B cell (primary cell): Measurements from ENCODE around the gene EHBP1. TPM values are rescaled to one million over a fixed set of nuclear protein-coding genes. Genes with fewer than 3 reads are reported as not detected.
A peak's percentile ranks its signal among the peaks of the same experiment; 100 is the strongest.

Experiments
- ATAC-seq: fragments of 200-7000 bp; cut with Tn5 transposase; one replicate; pipeline ENCODE4 v1.10.0; 2021; ENCODE audit warnings: low read depth, mild to moderate bottlenecking, moderate number of reproducible peaks, moderate library complexity
- CTCF ChIA-PET: fragments of 350-600 bp; sonication (Branson Sonifier 250); formaldehyde crosslinking; loops from one replicate; lab custom pipeline; 2021; ENCODE audit warnings: antibody characterized with exemption, inconsistent platforms; lab: Charles Lee
- POLR2A ChIA-PET: fragments of 350-600 bp; sonication (Branson Sonifier 250); formaldehyde crosslinking; loops from one replicate; lab custom pipeline; 2021; ENCODE audit warnings: antibody characterized with exemption; lab: Charles Lee
- DNase-seq: peaks from one replicate; pipeline ENCODE4 v3.0.0; 2013
- H2AFZ ChIP-seq: 2 replicates; pipeline ENCODE4 v1.6.1; 2012; ENCODE audit warnings: mild to moderate bottlenecking, low read depth, low read length; ENCODE audit not compliant: insufficient read depth, poor library complexity, severe bottlenecking
- H3K27ac ChIP-seq, 2 donors: 1 replicate in 1 of 2; 2 replicates in 1 of 2; pipeline ENCODE4 v1.5.1; 2012 to 2013; ENCODE audit warnings: low read length in 2 of 2, mild to moderate bottlenecking in 2 of 2, moderate library complexity in 1 of 2
- H3K27me3 ChIP-seq, 4 experiments: fragments of 200-600 bp in 1 of 4; sonication (generic) in 1 of 4; replicated peaks in 1 of 4; 1 replicate in 2 of 4; 2 replicates in 2 of 4; pipeline versions ENCODE4 v1.6.1 to v1.7.0; 2013 to 2016; ENCODE audit warnings: low read length in 3 of 4, mild to moderate bottlenecking in 2 of 4, mixed read lengths in 1 of 4, moderate library complexity in 1 of 4; ENCODE audit not compliant: insufficient read depth in 4 of 4, control insufficient read depth in 3 of 4; ENCODE audit errors: control extremely low read depth in 1 of 4
- H3K36me3 ChIP-seq, 2 experiments: replicated peaks in 1 of 2; 1 replicate in 1 of 2; 2 replicates in 1 of 2; pipeline versions ENCODE4 v1.6.1 to v1.7.1; 2013; ENCODE audit warnings: low read length in 1 of 2; ENCODE audit not compliant: insufficient read depth in 2 of 2, control insufficient read depth in 1 of 2; ENCODE audit errors: control extremely low read depth in 1 of 2, extremely low read depth in 1 of 2
- H3K4me1 ChIP-seq, 2 donors: fragments of 200-600 bp in 1 of 2; sonication (generic) in 1 of 2; 1 replicate in 1 of 2; 2 replicates in 1 of 2; pipeline versions ENCODE4 v1.5.1 to v1.6.1; 2013 to 2017; ENCODE audit warnings: low read length in 2 of 2; ENCODE audit not compliant: control insufficient read depth in 2 of 2, insufficient read depth in 2 of 2
- H3K4me2 ChIP-seq: replicated peaks from 2 replicates; pipeline ENCODE3; 2012; ENCODE audit warnings: mild to moderate bottlenecking, low read depth, low read length; ENCODE audit not compliant: poor library complexity, severe bottlenecking
- H3K4me3 ChIP-seq, 5 experiments: fragments of 200-600 bp in 1 of 5; sonication (generic) in 1 of 5; 1 replicate in 3 of 5; 2 replicates in 2 of 5; pipeline versions ENCODE4 v1.5.1 to v1.7.0; 2011 to 2016; ENCODE audit warnings: low read length in 4 of 5, mild to moderate bottlenecking in 4 of 5, low read depth in 2 of 5, control low read depth in 1 of 5, moderate library complexity in 1 of 5; ENCODE audit not compliant: insufficient read depth in 1 of 5; ENCODE audit errors: control extremely low read depth in 1 of 5, extremely low read depth in 1 of 5
- H3K79me2 ChIP-seq: fragments of 200-600 bp; sonication (generic); one replicate; pipeline ENCODE4 v1.6.0; 2016; ENCODE audit warnings: low read length; ENCODE audit not compliant: control insufficient read depth, insufficient read depth
- H3K9ac ChIP-seq: fragments of 200-600 bp; sonication (generic); 2 replicates; pipeline ENCODE4 v1.6.1; 2017; ENCODE audit warnings: mild to moderate bottlenecking, low read length, moderate library complexity
- H3K9me3 ChIP-seq, 3 donors: one replicate each; pipeline versions ENCODE4 v1.6.1 to v1.7.1; 2013; ENCODE audit warnings: low read length in 2 of 3; ENCODE audit not compliant: control insufficient read depth in 2 of 3, insufficient read depth in 1 of 3; ENCODE audit errors: control extremely low read depth in 1 of 3
- H4K20me1 ChIP-seq: 2 replicates; pipeline ENCODE4 v1.6.0; 2012; ENCODE audit warnings: mild to moderate bottlenecking, low read length; ENCODE audit not compliant: insufficient read depth, control insufficient read depth, poor library complexity, severe bottlenecking
- H3K27ac Mint-ChIP-seq: one replicate; pipeline ENCODE4 v1.8.0; 2021; ENCODE audit warnings: mixed read lengths
- H3K27me3 Mint-ChIP-seq: one replicate; pipeline ENCODE4 v1.8.0; 2021; ENCODE audit warnings: mixed read lengths
- H3K4me1 Mint-ChIP-seq: one replicate; pipeline ENCODE4 v1.8.0; 2021; ENCODE audit warnings: mixed read lengths
- H3K4me3 Mint-ChIP-seq: one replicate; pipeline ENCODE4 v1.8.0; 2021; ENCODE audit warnings: mixed read lengths
- H3K9me3 Mint-ChIP-seq: one replicate; pipeline ENCODE4 v1.8.0; 2022; ENCODE audit warnings: mixed read lengths; ENCODE audit not compliant: insufficient read depth
- CTCF ChIP-seq: fragments of 200-600 bp; IDR thresholded peaks from one replicate; pipeline ENCODE4 v1.8.0; 2022; ENCODE audit warnings: antibody characterized with exemption, mild to moderate bottlenecking
- EZH2 ChIP-seq: IDR thresholded peaks from 2 replicates; pipeline ENCODE4 v1.6.1; 2012; ENCODE audit warnings: borderline replicate concordance, low read depth, mild to moderate bottlenecking, moderate library complexity, low read length; ENCODE audit not compliant: insufficient read depth, poor library complexity, severe bottlenecking
- WGBS: methylation state at CpG from one replicate; pipeline ENCODE4 v1.1.5; 2013; ENCODE audit warnings: missing lambda C conversion rate; ENCODE audit not compliant: insufficient coverage; 5-methylcytosine and 5-hydroxymethylcytosine counted together
- intact Hi-C: fragments of 100-400 bp; cut with micrococcal nuclease; formaldehyde crosslinking; loops from one replicate; pipeline ENCODE4 v1.10.0; 2022
- polyA plus RNA-seq: library from polyadenylated mRNA; depleted of rRNA; stranded (reverse); fragments of >200 nt; gene quantifications from 2 replicates; pipeline ENCODE4 v1.2.3, GENCODE V29; 2012
- total RNA-seq, 2 donors: library from RNA; stranded (reverse); fragments of 120-200 nt in 1 of 2; gene quantifications; 1 replicate in 1 of 2; 2 replicates in 1 of 2; pipeline versions ENCODE4 v1.2.3 to v1.2.4, GENCODE V29; 2013 to 2022

The EHBP1 gene
- total and polyA plus RNA-seq, 2 donors (not counting 1 experiment from before 2014, with no cell fraction given), result 8.8 to 34.7 TPM

- intact Hi-C loops, result loop anchor here (5.0 to 10.0 kb wide), 4 partner anchors 345 to 1015 kb away; partner anchors contain the start of genes B3GNT2 and OTX1
- H3K9me3 Mint-ChIP-seq, result no peaks in the 10 kb centered on the region
- Histone ChIP-seq H3K79me2 (peaks cover 29% of the 10 kb centered on the region), H3K4me3 (peak overlapping the region in 4 of 5 experiments; percentile 67 to 85 (median 75)), H2AFZ (peak overlapping the region; percentile 94), H3K9me3 (no peaks in the 10 kb centered on the region), H3K27ac (no peak overlapping the region), H4K20me1 (no peaks in the 10 kb centered on the region), H3K4me2 (peak overlapping the region; percentile 94), H3K4me1 (peaks cover 20 to 21% of the 10 kb centered on the region in 2 donors), H3K9ac (peak overlapping the region; percentile 79), H3K36me3 (no peaks in the 10 kb centered on the region), H3K27me3 (no peaks in the 10 kb centered on the region)
- peak overlapping the region; percentile 93 for H3K4me3 Mint-ChIP-seq
- ChIA-PET CTCF (no interaction called here), POLR2A (no interaction called here)
- peaks cover 33% of the 10 kb centered on the region for H3K4me1 Mint-ChIP-seq
- DNase-seq (peak; percentile 21), ATAC-seq (no peak)
- 90% methylated on average over 3 of the region's 7 CpGs for WGBS
- H3K27ac Mint-ChIP-seq, result peak overlapping the region; percentile 71
- TF ChIP-seq CTCF, result no peak
- no peak for TF ChIP-seq EZH2
- no peaks in the 10 kb centered on the region for H3K27me3 Mint-ChIP-seq
Measured at GRCh38 chr2:62706721-62707521, 1.4 kb downstream of the EHBP1 start.

- no peak overlapping the region for H3K27ac Mint-ChIP-seq
- H3K4me3 ChIP-seq, result no peak overlapping the region
- no peaks in the 10 kb centered on the region for H3K9me3 Mint-ChIP-seq
- no peak for TF ChIP-seq CTCF
- TF ChIP-seq EZH2, result no peak
- peaks cover 31% of the 10 kb centered on the region for H3K79me2 ChIP-seq
- peaks cover 20 to 21% of the 10 kb centered on the region in 2 donors for H3K4me1 ChIP-seq
- ChIA-PET POLR2A (interaction anchor here (0.6 kb wide), 1 partner anchor 1382 kb away, joined by 10 read pairs; no protein-coding TSS in a partner anchor), CTCF (interaction anchor here (1.5 kb wide), 1 partner anchor 22 kb away, joined by 4 read pairs; no protein-coding TSS in a partner anchor)
- H3K27ac ChIP-seq, result no peak overlapping the region
- no peak overlapping the region for H3K9ac ChIP-seq
- no peaks in the 10 kb centered on the region for H3K27me3 Mint-ChIP-seq
- no peak overlapping the region for H3K4me3 Mint-ChIP-seq
- H3K27me3 ChIP-seq, result no peaks in the 10 kb centered on the region
- H2AFZ ChIP-seq, result no peak overlapping the region
- H4K20me1 ChIP-seq, result no peaks in the 10 kb centered on the region
- H3K4me2 ChIP-seq, result no peak overlapping the region
- H3K4me1 Mint-ChIP-seq, result peaks cover 36% of the 10 kb centered on the region
- ATAC-seq (no peak), DNase-seq (no peak)
- intact Hi-C loops, result loop anchor here (5.0 to 10.0 kb wide), 4 partner anchors 344 to 1016 kb away; partner anchors contain the start of genes B3GNT2 and OTX1
- no peaks in the 10 kb centered on the region for H3K36me3 ChIP-seq
- WGBS, result 100% methylated on average over 1 of the region's 1 CpG
- H3K9me3 ChIP-seq, result no peaks in the 10 kb centered on the region
Measured at GRCh38 chr2:62708751-62709150, 3.2 kb downstream of the EHBP1 start.
